22Rv1 (cell line): Measurements from ENCODE around the gene GPC1.
"Not testable (repeated sequence)": the region's sequence is repeated elsewhere in the genome, so short reads cannot be mapped to it uniquely, and the experiment has no call there.

Experiments used
- H3K27ac ChIP-seq: fragments of 450-650 bp; 2 replicates; pipeline ENCODE4 v1.5.1; 2017
- CTCF ChIP-seq: fragments of 450-650 bp; IDR thresholded peaks from 2 replicates; pipeline ENCODE4 v1.5.1; 2017; ENCODE audit warnings: mild to moderate bottlenecking
- ZFX ChIP-seq: fragments of 450-650 bp; IDR thresholded peaks from 2 replicates; pipeline ENCODE4 v1.6.1; 2017; ENCODE audit warnings: antibody characterized with exemption, borderline replicate concordance

Gene GPC1

GRCh38 chr2:240491483-240491882 is 56.0 kb downstream of the GPC1 start:
- H3K27ac ChIP-seq, result no peak overlapping the region
- TF ChIP-seq CTCF, result no peak
- no peak for TF ChIP-seq ZFX

DNA sequence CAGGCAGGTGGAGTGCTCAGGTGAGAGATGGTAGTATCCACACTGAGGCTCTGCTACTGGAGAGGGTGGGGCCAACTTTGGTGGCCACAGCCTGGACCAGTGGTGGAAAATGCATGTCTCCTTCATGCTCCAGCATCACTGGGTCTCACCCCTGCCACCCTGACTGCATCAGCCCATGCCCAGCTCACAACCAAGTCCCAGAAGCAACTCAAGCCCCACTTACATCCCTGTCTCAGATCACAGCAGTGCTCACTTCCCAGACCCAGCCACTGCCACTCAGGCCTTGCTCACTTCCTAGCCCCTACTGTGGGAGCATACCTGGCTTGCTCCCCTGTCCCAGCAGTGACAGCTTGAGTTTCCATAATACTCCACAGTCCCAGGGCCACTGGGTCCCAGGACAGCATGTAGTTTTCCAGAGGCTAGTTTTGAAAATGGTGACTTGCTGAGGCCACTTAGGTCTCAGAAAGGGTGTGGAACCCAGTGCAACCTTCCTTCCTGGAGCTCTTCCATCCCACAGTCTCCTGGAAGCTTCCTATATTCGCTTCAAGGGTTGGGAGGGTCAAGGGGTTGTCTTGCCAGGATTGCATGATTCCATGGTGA is 58.8 kb downstream of the GPC1 start:
- no peak for TF ChIP-seq CTCF
- no peak for TF ChIP-seq ZFX
- H3K27ac ChIP-seq, result no peak overlapping the region

- not testable (repeated sequence) for H3K27ac ChIP-seq
- TF ChIP-seq CTCF, result peak; percentile 40
Measured at GRCh38 chr2:240494942-240495341, 59.5 kb downstream of the GPC1 start.

- peak; percentile 25; the same call in 1 of the 2 replicates for TF ChIP-seq CTCF
Measured at GRCh38 chr2:240497082-240497481, 61.6 kb downstream of the GPC1 start.

GRCh38 chr2:240498171-240498957 is 62.9 kb downstream of the GPC1 start:
- TF ChIP-seq ZFX (no peak), CTCF (no peak)
- H3K27ac ChIP-seq, result no peak overlapping the region

More at GRCh38 chr2:240497082-240497481, 61.6 kb downstream of the GPC1 start:
- not testable (repeated sequence) for H3K27ac ChIP-seq

- TF ChIP-seq CTCF (no peak), ZFX (no peak)
- H3K27ac ChIP-seq, result no peak overlapping the region
Measured at GRCh38 chr2:240498958-240499260, 63.4 kb downstream of the GPC1 start.
